Measurements from ENCODE around the gene ACAD8.
"Not testable (repeated sequence)": the region's sequence is repeated elsewhere in the genome, so short reads cannot be mapped to it uniquely, and the experiment has no call there.

The ACAD8 gene

DNA sequence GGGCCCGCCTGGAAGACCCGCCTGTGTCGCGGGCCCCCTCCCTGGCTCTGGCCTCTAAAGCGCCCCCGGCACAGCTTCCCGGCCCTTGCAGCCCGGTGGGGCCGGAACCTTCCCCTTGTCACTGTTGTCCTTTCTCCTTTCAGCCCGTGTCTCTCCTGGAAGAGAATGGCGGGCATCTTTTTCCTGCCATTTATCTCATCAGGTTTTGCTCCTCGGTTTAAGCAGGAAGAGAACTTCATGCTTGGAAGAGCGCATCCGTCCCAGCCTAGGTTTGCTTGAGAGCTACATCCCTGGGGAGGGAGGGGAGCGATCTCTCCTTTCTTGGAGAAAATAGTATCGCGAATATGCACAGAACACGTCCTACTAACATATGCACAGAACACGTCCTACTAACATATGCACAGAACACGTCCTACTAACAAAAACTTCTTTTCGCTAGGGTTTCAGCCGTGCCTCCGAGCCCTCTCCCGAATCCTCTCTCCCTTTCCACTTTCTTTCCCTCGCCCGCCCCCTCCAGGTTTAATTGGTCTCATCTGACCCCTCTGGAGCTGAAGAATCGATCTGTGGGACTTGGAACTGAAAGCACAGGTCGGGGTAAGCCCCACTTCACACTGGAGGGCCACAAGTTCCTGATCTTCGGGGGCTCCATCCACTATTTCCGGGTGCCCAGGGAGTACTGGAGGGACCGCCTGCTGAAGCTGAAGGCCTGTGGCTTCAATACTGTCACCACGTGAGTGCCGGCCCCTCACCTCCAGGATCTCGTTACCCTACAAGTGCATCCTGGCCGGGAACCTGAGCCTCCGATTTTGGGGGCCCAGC lies 24.0 kb downstream of the ACAD8 start:
- in situ Hi-C loops (cut with MboI; ENCODE audit: low pct_unique_long_range_greater_than_20kb, low sequenced_read_pairs, unreplicated experiment) = no loop called here
- no peak for DNase-seq (ENCODE audit: low spot score)
- TF ChIP-seq, protein P1, sequence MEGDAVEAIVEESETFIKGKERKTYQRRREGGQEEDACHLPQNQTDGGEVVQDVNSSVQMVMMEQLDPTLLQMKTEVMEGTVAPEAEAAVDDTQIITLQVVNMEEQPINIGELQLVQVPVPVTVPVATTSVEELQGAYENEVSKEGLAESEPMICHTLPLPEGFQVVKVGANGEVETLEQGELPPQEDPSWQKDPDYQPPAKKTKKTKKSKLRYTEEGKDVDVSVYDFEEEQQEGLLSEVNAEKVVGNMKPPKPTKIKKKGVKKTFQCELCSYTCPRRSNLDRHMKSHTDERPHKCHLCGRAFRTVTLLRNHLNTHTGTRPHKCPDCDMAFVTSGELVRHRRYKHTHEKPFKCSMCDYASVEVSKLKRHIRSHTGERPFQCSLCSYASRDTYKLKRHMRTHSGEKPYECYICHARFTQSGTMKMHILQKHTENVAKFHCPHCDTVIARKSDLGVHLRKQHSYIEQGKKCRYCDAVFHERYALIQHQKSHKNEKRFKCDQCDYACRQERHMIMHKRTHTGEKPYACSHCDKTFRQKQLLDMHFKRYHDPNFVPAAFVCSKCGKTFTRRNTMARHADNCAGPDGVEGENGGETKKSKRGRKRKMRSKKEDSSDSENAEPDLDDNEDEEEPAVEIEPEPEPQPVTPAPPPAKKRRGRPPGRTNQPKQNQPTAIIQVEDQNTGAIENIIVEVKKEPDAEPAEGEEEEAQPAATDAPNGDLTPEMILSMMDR (IDR thresholded peaks at IDR 0.05; ENCODE audit: extremely low read depth, insufficient read depth, missing control alignments) = no peak

DNA sequence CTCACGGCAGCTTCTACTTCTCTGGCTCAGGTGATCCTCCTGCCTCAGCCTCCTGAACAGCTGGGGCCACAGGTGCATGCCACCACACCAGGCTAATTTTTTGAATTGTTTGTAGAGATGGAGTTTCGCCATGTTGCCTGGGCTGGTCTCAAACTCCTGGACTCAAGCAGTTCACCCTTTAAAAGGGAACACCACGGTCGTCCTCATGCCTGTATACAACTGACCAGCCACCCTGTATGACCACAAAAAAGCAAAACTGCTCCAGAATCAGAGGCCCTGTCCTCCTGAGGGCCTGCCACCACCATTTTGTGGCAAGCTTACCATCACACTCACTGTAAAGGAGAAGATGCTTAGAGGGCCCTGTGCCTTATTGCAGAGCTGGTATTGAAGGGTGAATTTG lies 25.0 kb downstream of the ACAD8 start:
- TF ChIP-seq, protein P1 (IDR thresholded peaks at IDR 0.05; ENCODE audit: extremely low read depth, insufficient read depth, missing control alignments) = no peak
- no peak for DNase-seq (ENCODE audit: low spot score)
- in situ Hi-C loops (cut with MboI; ENCODE audit: low pct_unique_long_range_greater_than_20kb, low sequenced_read_pairs, unreplicated experiment) = no loop called here

DNA sequence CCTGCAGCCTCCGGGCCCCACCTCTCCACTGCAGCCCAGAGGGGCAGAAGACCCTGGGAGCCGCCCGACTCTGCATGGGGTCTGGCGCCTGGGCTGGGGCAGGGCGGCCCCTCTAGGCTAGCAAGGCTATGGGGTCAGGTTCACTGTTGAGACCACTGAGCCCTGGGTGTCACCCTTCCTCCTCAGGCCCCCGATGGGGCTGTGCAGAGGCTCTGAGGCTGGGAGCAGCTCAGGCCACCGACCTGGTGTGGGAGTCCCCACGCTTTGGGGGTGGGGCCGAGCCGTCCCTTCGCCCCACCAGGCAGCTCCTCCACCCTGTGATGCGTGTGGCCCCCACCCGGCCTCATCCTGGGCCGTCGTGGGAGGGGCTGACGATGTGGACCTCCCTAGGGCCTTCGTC lies 28.3 kb downstream of the ACAD8 start:
- in situ Hi-C loops (cut with MboI; ENCODE audit: low pct_unique_long_range_greater_than_20kb, low sequenced_read_pairs, unreplicated experiment) = not testable (repeated sequence)

DNA sequence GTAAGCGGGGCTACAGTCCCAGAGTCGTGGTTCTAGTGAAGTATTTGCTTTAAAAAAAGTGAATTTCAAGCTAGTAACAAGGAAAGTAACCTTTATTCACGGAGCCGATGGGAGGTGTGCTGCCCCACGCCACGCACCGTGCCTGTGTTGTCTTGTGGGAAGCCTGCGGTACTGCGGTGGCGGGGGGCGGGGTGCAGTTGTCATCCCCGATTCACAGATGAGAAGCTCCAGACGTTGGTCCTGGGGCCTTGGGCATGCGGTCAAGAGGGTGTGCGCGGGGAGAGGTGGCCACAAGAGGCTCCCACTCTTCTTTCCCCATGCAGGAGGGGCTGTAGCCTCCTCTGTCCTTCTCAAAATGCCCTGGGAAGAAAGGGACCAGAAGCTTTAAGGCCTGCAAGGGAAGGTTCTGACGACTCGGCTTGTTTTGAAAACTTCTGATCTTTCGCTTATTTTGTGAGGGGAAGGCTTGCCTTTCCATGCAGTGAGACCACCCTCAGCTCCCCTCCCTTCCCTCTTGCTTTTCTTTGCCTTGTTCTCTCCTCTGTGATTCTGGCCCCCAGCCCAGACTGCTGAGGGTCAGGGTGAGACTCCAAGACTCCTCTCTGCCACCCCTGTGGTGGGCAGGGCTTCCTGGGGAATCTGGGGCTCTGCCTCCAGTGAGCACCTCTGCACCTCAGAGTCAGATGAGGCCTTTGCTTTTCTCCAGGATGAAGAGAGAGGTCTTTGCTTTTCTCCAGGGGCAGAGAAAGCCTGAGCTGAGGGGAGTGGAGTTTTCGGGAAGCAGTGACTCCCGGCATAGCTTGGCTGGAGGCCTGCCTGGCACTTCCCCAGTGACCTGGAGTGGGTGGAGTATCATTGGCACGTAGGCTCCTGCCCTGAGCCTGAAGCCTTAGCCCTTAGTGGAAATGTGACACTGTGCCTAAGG lies 29.0 kb downstream of the ACAD8 start:
- DNase-seq (ENCODE audit: low spot score) = no peak
- in situ Hi-C loops (cut with MboI; ENCODE audit: low pct_unique_long_range_greater_than_20kb, low sequenced_read_pairs, unreplicated experiment) = no loop called here
- TF ChIP-seq, protein P1 (IDR thresholded peaks at IDR 0.05; ENCODE audit: extremely low read depth, insufficient read depth, missing control alignments) = no peak

More for the DNA sequence above, 28.3 kb downstream of the ACAD8 start:
- DNase-seq (ENCODE audit: low spot score) = not testable (repeated sequence)

DNA sequence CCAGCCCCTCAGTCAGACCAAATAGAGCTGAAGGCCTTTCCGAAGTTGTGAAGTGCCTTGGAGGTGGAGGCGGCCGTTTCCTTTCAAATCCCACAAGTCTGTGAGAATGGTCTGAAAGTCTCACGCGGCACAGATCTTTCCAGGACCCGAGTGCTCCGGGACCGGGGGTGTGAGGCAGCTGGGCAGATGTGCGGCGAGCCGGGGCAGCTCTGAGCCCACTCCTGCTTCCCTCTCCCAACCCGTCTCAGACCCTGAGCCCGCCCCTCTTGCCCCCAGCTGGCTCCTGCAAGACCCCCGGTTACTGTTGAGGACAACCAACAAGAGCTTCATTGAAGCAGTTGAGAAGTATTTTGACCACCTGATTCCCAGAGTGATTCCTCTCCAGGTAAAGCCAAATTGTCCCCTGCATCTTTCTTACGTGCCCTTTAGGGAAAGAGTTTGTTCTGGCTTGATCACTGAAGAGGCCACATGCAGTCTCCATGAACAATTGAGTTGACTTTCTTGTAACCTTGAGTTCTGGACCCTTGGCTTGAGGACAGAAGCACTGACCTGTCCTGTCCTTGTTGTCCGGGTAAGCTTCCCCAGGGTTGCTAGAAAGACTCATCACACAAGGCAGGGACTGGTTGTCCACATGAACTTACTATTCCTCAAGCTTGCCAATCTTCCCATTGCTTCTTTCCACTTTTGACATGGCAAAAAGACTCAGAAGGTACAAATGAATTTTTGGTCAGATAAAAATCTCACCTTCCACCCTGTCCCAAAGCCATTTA lies 30.3 kb downstream of the ACAD8 start:
- DNase-seq (ENCODE audit: low spot score) = no peak
- in situ Hi-C loops (cut with MboI; ENCODE audit: low pct_unique_long_range_greater_than_20kb, low sequenced_read_pairs, unreplicated experiment) = no loop called here
- TF ChIP-seq, protein P1 (IDR thresholded peaks at IDR 0.05; ENCODE audit: extremely low read depth, insufficient read depth, missing control alignments) = no peak

DNA sequence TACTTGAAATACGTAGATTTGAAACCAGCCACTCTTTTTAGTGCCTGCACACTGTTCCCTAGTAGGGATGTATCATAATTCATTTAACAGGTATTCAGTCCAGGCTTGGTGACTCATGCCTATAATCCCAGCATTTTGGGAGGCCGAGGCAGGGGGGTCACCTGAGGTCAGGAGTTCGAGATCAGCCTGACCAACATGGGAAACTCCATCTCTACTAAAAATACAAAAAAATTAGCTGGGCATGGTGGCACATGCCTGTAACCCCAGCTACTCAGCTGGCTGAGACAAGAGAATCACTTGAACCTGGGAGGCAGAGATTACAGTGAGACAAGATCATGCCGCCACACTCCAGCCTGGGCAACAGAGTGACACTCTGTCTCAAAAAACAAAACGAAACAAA lies 31.0 kb downstream of the ACAD8 start:
- DNase-seq (ENCODE audit: low spot score); in situ Hi-C loops (cut with MboI; ENCODE audit: low pct_unique_long_range_greater_than_20kb, low sequenced_read_pairs, unreplicated experiment): not testable (repeated sequence)

DNA sequence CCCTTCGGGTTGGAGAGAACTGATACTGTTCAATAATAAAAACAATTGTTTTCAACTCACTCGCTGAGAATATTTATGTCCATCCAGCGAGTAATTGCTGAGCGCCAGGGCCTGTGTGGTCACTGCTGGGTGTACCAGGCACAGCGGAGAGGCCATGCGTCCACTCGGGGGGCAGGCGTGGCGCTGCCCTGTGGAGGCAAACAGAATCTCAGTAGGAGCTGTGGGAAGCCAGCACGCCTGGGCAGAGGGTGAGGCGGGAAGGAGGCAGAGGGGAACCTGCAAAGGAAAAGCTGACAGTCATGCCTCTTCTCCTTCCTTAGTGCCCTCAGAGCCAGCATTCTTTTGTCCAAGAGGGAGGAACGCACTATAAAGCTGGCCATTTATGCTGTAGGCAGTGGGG lies 34.2 kb downstream of the ACAD8 start:
- TF ChIP-seq, protein P1 (IDR thresholded peaks at IDR 0.05; ENCODE audit: extremely low read depth, insufficient read depth, missing control alignments) = no peak
- in situ Hi-C loops (cut with MboI; ENCODE audit: low pct_unique_long_range_greater_than_20kb, low sequenced_read_pairs, unreplicated experiment) = no loop called here
- no peak for DNase-seq (ENCODE audit: low spot score)

All from GM13977 (cell line).